Erythroblast (primary cell): ENCODE measurements around the gene CPLX3.
A peak's percentile ranks its signal among the peaks of the same experiment; 100 is the strongest.

Experiments used
- DNase-seq, 2 experiments: peaks; one replicate each; lab custom pipeline; 2025; lab: John Stamatoyannopoulos, UW
- GATA1 ChIP-seq: IDR thresholded peaks from 2 replicates; pipeline ENCODE4 v1.6.1; 2011; ENCODE audit warnings: low read depth, mild to moderate bottlenecking, control low read depth, low read length, moderate library complexity
- POLR2A ChIP-seq: IDR thresholded peaks from 2 replicates; pipeline ENCODE4 v1.6.1; 2011; ENCODE audit warnings: mild to moderate bottlenecking, low read length

CPLX3 gene

GRCh38 chr15:74792227-74793016 lies 34.0 kb upstream of the CPLX3 start:
- TF ChIP-seq POLR2A (no peak), GATA1 (no peak)
- DNase-seq, result no peak

- peak in 1 of 2 experiments; percentile 24 for DNase-seq
- TF ChIP-seq GATA1 (no peak), POLR2A (no peak)
Measured at GRCh38 chr15:74793135-74794028, 33.0 kb upstream of the CPLX3 start.

- no peak for DNase-seq
- no peak for TF ChIP-seq GATA1
- TF ChIP-seq POLR2A, result no peak
Measured at GRCh38 chr15:74794248-74794969, 32.0 kb upstream of the CPLX3 start.

DNA sequence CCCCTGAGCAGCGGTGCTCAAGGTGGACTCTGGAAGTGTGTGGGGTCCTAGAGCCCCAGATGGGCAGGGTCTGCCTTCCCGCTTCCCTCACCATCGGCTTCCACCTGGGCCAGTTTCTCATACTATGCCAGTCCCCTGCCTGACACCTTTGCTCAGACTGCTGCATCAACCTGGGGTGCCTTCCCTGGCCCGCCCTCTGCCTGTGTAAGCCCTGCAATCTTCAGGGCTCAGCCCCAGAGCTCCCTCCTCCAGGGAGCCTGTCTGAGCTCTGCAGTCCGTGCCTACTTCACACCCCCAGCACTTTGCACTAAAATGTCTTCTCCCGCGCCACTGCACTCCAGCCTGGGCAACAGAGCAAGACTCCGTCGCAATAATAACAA lies 31.5 kb upstream of the CPLX3 start:
- no peak for TF ChIP-seq POLR2A
- TF ChIP-seq GATA1, result no peak
- DNase-seq, result no peak

GRCh38 chr15:74795966-74796625 lies 30.3 kb upstream of the CPLX3 start:
- no peak for DNase-seq
- TF ChIP-seq POLR2A (no peak), GATA1 (no peak)

DNA sequence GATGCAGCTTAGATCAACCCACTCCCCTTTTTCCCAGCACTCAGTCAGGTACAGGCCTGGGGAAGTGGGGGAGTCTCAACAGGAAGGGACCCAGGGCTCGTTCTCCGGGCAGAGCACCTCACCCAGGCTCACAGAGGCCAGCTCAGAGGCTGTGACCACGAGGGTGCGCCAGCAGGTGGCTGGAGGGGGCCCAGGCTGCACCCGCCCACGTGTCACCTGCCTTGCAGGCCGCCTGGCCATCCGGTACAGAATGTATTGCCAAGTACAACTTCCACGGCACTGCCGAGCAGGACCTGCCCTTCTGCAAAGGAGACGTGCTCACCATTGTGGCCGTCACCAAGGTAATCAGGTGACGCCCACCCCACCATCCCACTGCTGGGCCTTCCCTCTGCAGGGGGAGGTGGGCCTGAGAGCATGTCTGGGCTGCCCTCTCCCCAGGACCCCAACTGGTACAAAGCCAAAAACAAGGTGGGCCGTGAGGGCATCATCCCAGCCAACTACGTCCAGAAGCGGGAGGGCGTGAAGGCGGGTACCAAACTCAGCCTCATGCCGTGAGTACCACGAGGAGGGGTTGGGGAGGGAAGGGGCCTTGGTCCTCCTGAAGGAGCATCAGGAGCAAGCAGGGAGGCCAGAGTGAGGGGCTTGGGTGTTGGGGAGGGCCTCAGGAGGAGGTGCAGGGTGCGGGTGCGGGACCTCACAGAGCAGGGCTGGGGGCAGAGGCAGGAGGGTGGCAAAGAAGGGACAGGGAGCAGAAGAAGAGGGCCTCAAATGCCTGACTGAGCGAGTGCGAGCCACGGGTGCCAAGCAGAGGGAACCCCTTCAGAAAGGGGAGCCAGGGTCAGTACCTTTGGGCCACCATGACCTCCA lies 27.8 kb upstream of the CPLX3 start:
- TF ChIP-seq GATA1, result no peak
- TF ChIP-seq POLR2A, result no peak

DNA sequence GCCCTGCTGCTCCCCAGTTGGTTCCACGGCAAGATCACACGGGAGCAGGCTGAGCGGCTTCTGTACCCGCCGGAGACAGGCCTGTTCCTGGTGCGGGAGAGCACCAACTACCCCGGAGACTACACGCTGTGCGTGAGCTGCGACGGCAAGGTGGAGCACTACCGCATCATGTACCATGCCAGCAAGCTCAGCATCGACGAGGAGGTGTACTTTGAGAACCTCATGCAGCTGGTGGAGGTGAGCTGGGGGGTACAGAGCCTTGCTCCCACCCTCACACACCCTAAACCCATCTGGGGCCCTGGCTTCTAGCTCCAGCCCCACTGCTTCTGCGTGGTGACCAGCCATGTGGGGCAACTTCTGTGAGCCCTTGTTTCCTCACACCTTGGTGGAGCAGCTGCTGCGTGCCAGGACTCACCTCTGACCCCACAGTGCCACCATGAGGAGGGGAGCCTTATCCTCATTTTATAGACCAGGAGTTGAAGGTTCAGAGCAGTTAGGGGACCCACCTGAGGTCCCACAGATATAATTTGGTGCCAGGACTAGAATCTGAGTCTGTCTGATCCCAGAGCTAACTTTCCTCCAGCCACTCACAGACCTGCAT lies 27.1 kb upstream of the CPLX3 start:
- no peak for DNase-seq
- TF ChIP-seq GATA1 (no peak), POLR2A (no peak)

More for the DNA sequence above, 27.8 kb upstream of the CPLX3 start:
- DNase-seq, result no peak

GRCh38 chr15:74799856-74800558 lies 26.4 kb upstream of the CPLX3 start:
- peak; percentile 74 to 87 for DNase-seq
- no peak for TF ChIP-seq POLR2A
- TF ChIP-seq GATA1, result no peak

- DNase-seq, result no peak
- no peak for TF ChIP-seq GATA1
- no peak for TF ChIP-seq POLR2A
Measured at GRCh38 chr15:74800559-74801094, 25.8 kb upstream of the CPLX3 start.

GRCh38 chr15:74801311-74801997 lies 25.0 kb upstream of the CPLX3 start:
- DNase-seq, result no peak
- TF ChIP-seq GATA1 (no peak), POLR2A (no peak)
